Panc1 (cell line): ENCODE results near the gene MINAR1.

Experiments used
- CTCF ChIP-seq: fragments of 450-650 bp; IDR thresholded peaks from 2 replicates; pipeline ENCODE4 v1.5.1; 2017; ENCODE audit warnings: mild to moderate bottlenecking
- POLR2AphosphoS5 ChIP-seq: IDR thresholded peaks from 2 replicates; pipeline ENCODE4 v1.6.1; 2012; ENCODE audit warnings: mild to moderate bottlenecking, low read depth, low read length, moderate library complexity
- TF ChIP-seq, protein P1 (sequence below), 2 experiments: IDR thresholded peaks; 2 replicates each; pipeline ENCODE4 v1.6.1; 2011 to 2012; ENCODE audit warnings: low read depth in 2 of 2, control low read depth in 1 of 2, low read length in 1 of 2, mild to moderate bottlenecking in 1 of 2, moderate library complexity in 1 of 2; ENCODE audit not compliant: insufficient read depth in 1 of 2

DNA sequence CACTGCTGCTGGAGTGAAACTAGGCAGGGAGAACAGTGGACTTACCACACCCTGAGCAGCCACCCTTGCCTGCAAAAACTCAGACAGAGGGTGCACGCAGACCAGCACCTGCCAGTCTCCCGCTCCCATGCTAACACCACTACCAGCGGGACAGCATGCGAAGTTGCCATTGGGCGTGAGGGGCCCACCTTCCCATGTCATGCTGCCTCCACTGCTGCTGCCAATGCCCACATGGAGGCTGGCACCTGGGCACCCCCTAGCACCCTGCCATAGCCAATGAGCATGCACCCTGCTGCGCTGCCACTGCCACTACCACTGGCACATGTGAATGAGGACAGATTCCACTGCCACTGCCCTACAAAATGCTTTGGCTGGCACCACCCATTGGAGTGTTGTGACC is 19.7 kb upstream of the MINAR1 start:
- TF ChIP-seq, protein P1, sequence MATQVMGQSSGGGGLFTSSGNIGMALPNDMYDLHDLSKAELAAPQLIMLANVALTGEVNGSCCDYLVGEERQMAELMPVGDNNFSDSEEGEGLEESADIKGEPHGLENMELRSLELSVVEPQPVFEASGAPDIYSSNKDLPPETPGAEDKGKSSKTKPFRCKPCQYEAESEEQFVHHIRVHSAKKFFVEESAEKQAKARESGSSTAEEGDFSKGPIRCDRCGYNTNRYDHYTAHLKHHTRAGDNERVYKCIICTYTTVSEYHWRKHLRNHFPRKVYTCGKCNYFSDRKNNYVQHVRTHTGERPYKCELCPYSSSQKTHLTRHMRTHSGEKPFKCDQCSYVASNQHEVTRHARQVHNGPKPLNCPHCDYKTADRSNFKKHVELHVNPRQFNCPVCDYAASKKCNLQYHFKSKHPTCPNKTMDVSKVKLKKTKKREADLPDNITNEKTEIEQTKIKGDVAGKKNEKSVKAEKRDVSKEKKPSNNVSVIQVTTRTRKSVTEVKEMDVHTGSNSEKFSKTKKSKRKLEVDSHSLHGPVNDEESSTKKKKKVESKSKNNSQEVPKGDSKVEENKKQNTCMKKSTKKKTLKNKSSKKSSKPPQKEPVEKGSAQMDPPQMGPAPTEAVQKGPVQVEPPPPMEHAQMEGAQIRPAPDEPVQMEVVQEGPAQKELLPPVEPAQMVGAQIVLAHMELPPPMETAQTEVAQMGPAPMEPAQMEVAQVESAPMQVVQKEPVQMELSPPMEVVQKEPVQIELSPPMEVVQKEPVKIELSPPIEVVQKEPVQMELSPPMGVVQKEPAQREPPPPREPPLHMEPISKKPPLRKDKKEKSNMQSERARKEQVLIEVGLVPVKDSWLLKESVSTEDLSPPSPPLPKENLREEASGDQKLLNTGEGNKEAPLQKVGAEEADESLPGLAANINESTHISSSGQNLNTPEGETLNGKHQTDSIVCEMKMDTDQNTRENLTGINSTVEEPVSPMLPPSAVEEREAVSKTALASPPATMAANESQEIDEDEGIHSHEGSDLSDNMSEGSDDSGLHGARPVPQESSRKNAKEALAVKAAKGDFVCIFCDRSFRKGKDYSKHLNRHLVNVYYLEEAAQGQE (IDR thresholded peaks at IDR 0.05; ENCODE audit: insufficient read depth in 1 of 2, low read depth in 2 of 2, low read length in 1 of 2): no peak
- no peak for TF ChIP-seq CTCF
- TF ChIP-seq POLR2AphosphoS5: no peak
